ENCODE results near the gene PFAS.
"Not testable (repeated sequence)": the region's sequence is repeated elsewhere in the genome, so short reads cannot be mapped to it uniquely, and the experiment has no call there.

PFAS gene

GRCh38 chr17:8248751-8249607 is at the start of gene PFAS:
TSS of gene PFAS (plus strand) at chr17:8249289. CDS start at chr17:8253938, 4,649 bp downstream.
- peak within 1 kb of the TSS; percentile 83 for H3K27ac ChIP-seq

GRCh38 chr17:8204761-8205555 is 44.1 kb upstream of the PFAS start:
- TF ChIP-seq CTCF (conservative IDR thresholded peaks at IDR 0.05) = no peak
- H3K27ac ChIP-seq = no peak overlapping the region

More at GRCh38 chr17:8248751-8249607, at the start of gene PFAS:
- TF ChIP-seq CTCF (conservative IDR thresholded peaks at IDR 0.05) = no peak

- TF ChIP-seq CTCF (conservative IDR thresholded peaks at IDR 0.05) = no peak
- no peak overlapping the region for H3K27ac ChIP-seq
Observed at GRCh38 chr17:8206536-8206935, 42.6 kb upstream of the PFAS start.

GRCh38 chr17:8209907-8210760 is 39.0 kb upstream of the PFAS start, which contains the start of gene AURKB:
TSS of gene AURKB (minus strand) at chr17:8210575. CDS start at chr17:8210224, 351 bp downstream.
- TF ChIP-seq CTCF (conservative IDR thresholded peaks at IDR 0.05) = no peak
- peak within 1 kb of the TSS; percentile 60 for H3K27ac ChIP-seq

GRCh38 chr17:8210761-8211458 is 38.2 kb upstream of the PFAS start:
- H3K27ac ChIP-seq = peak overlapping the region; percentile 60
- TF ChIP-seq CTCF (conservative IDR thresholded peaks at IDR 0.05) = no peak

GRCh38 chr17:8212312-8213180 is 36.5 kb upstream of the PFAS start:
- no peak for TF ChIP-seq CTCF (conservative IDR thresholded peaks at IDR 0.05)
- no peak overlapping the region for H3K27ac ChIP-seq

- not testable (repeated sequence) for H3K27ac ChIP-seq
Observed at GRCh38 chr17:8214000-8214399, 35.1 kb upstream of the PFAS start.
